T follicular helper cell (primary cell): ENCODE results near the gene PPA2.

Source experiments
- DNase-seq: peaks from one replicate; pipeline ENCODE4 v3.0.0-alpha.2; 2020; ENCODE audit warnings: low read depth

PPA2 gene

GRCh38 chr4:105389167-105389566 lies 84.7 kb downstream of the PPA2 start:
- no peak for DNase-seq

- no peak for DNase-seq
These were observed 86.4 kb downstream of the PPA2 start for GRCh38 chr4:105387466-105387865.

- DNase-seq: no peak
These were observed 87.8 kb downstream of the PPA2 start for GRCh38 chr4:105386012-105386411.

GRCh38 chr4:105374071-105374470 lies 99.8 kb downstream of the PPA2 start:
- no peak for DNase-seq

- DNase-seq: no peak
These were observed 100.5 kb downstream of the PPA2 start for GRCh38 chr4:105373324-105373723.

- DNase-seq: no peak
These were observed 103.9 kb downstream of the PPA2 start for GRCh38 chr4:105369988-105370387.

- DNase-seq: no peak
These were observed 112.8 kb downstream of the PPA2 start for GRCh38 chr4:105361053-105361452.

- no peak for DNase-seq
These were observed 116.4 kb downstream of the PPA2 start for GRCh38 chr4:105357258-105357980.

- no peak for DNase-seq
These were observed 117.7 kb downstream of the PPA2 start for GRCh38 chr4:105356194-105356593.

- DNase-seq: no peak
These were observed 121.0 kb downstream of the PPA2 start for GRCh38 chr4:105352826-105353225.

- no peak for DNase-seq
These were observed 122.0 kb downstream of the PPA2 start for GRCh38 chr4:105351861-105352260.

GRCh38 chr4:105350859-105351490 lies 122.9 kb downstream of the PPA2 start:
- no peak for DNase-seq

GRCh38 chr4:105348719-105349118 lies 125.1 kb downstream of the PPA2 start:
- DNase-seq: no peak

- no peak for DNase-seq
These were observed 127.0 kb downstream of the PPA2 start for GRCh38 chr4:105346869-105347268.

- no peak for DNase-seq
These were observed 128.0 kb downstream of the PPA2 start for GRCh38 chr4:105345838-105346237.

GRCh38 chr4:105345358-105345757 lies 128.5 kb downstream of the PPA2 start:
- no peak for DNase-seq

GRCh38 chr4:105344141-105344540 lies 129.7 kb downstream of the PPA2 start:
- DNase-seq: no peak

GRCh38 chr4:105343146-105343931 lies 130.5 kb downstream of the PPA2 start:
- no peak for DNase-seq

- no peak for DNase-seq
These were observed 144.8 kb downstream of the PPA2 start for GRCh38 chr4:105329081-105329480.

- no peak for DNase-seq
These were observed 145.9 kb downstream of the PPA2 start for GRCh38 chr4:105327956-105328355.

GRCh38 chr4:105327222-105327621 lies 146.6 kb downstream of the PPA2 start:
- no peak for DNase-seq
